ENCODE results near the gene GNPAT.

GNPAT gene

GRCh38 chr1:231318568-231318967, 77.6 kb downstream of the GNPAT start:
- in situ Hi-C loops (cut with HindIII; ENCODE audit: low sequenced_read_pairs): no loop called here
- TF ChIP-seq CTCF (IDR thresholded peaks at IDR 0.05; ENCODE audit: low read depth, low read length): no peak
- H3K4me3 ChIP-seq (ENCODE audit: low read depth, low read length): no peak overlapping the region
- no peak for DNase-seq (ENCODE audit: low read depth, low spot score)

- H3K4me3 ChIP-seq (ENCODE audit: low read depth, low read length): no peak overlapping the region
- no peak for TF ChIP-seq CTCF (IDR thresholded peaks at IDR 0.05; ENCODE audit: low read depth, low read length)
- no peak for DNase-seq (ENCODE audit: low read depth, low spot score)
- in situ Hi-C loops (cut with HindIII; ENCODE audit: low sequenced_read_pairs): no loop called here
These were observed 78.1 kb downstream of the GNPAT start for GRCh38 chr1:231319080-231319479.

GRCh38 chr1:231322880-231323530, 82.0 kb downstream of the GNPAT start:
- TF ChIP-seq CTCF (IDR thresholded peaks at IDR 0.05; ENCODE audit: low read depth, low read length): peak; percentile 18
- in situ Hi-C loops (cut with HindIII; ENCODE audit: low sequenced_read_pairs): no loop called here
- no peak for DNase-seq (ENCODE audit: low read depth, low spot score)
- no peak overlapping the region for H3K4me3 ChIP-seq (ENCODE audit: low read depth, low read length)

- DNase-seq (ENCODE audit: low read depth, low spot score): no peak
- no peak for TF ChIP-seq CTCF (IDR thresholded peaks at IDR 0.05; ENCODE audit: low read depth, low read length)
- in situ Hi-C loops (cut with HindIII; ENCODE audit: low sequenced_read_pairs): no loop called here
- H3K4me3 ChIP-seq (ENCODE audit: low read depth, low read length): no peak overlapping the region
These were observed 83.6 kb downstream of the GNPAT start for GRCh38 chr1:231324660-231325059.

GRCh38 chr1:231326248-231326647, 85.2 kb downstream of the GNPAT start:
- H3K4me3 ChIP-seq (ENCODE audit: low read depth, low read length): no peak overlapping the region
- TF ChIP-seq CTCF (IDR thresholded peaks at IDR 0.05; ENCODE audit: low read depth, low read length): no peak
- DNase-seq (ENCODE audit: low read depth, low spot score): no peak
- in situ Hi-C loops (cut with HindIII; ENCODE audit: low sequenced_read_pairs): no loop called here

All from astrocyte of the spinal cord (primary cell).